Lower leg skin (tissue), 4 donors: ENCODE data around the gene HEPH. TPM values are rescaled to one million over a fixed set of nuclear protein-coding genes. Genes with fewer than 3 reads are reported as not detected.
"Not testable (repeated sequence)": the region's sequence is repeated elsewhere in the genome, so short reads cannot be mapped to it uniquely, and the experiment has no call there.

Source experiments
- DNase-seq, 2 donors: peaks; one replicate each; pipeline ENCODE4 v3.0.0-alpha.2; 2019; ENCODE audit warnings: low spot score in 2 of 2
- H3K4me3 ChIP-seq: fragments of 200-600 bp; sonication (generic); 2 replicates; pipeline ENCODE4 v1.5.1; 2017; ENCODE audit warnings: mild to moderate bottlenecking, low read depth; ENCODE audit not compliant: poor library complexity, severe bottlenecking
- POLR2A ChIP-seq, 2 donors: fragments of 450-650 bp; IDR thresholded peaks; one replicate each; pipeline ENCODE4 v1.6.1; 2016 to 2017; ENCODE audit warnings: antibody characterized with exemption in 2 of 2, mild to moderate bottlenecking in 1 of 2, moderate library complexity in 1 of 2
- WGBS, 2 donors: methylation state at CpG; one replicate each; pipeline ENCODE4 v1.1.5; 2018; 5-methylcytosine and 5-hydroxymethylcytosine counted together
- intact Hi-C: fragments of 100-400 bp; cut with DNase I; formaldehyde crosslinking; loops from one replicate; pipeline ENCODE4 v1.15.0; 2023; ENCODE audit warnings: low total_unique reads
- total RNA-seq, 4 donors: library from RNA; depleted of rRNA; stranded (reverse); fragments of >200 nt; gene quantifications; one replicate each; pipeline ENCODE4 v1.1.0, GENCODE V29; 2016
- TF ChIP-seq, protein P1 (sequence below), 3 donors: fragments of 450-650 bp; IDR thresholded peaks; one replicate each; pipeline ENCODE4 v1.5.1; 2016; ENCODE audit warnings: antibody characterized with exemption in 3 of 3, mild to moderate bottlenecking in 3 of 3, moderate library complexity in 2 of 3

HEPH gene
- total RNA-seq, 4 donors from 2014 or later, result 1.5 to 19.6 (median 8.6) TPM

DNA sequence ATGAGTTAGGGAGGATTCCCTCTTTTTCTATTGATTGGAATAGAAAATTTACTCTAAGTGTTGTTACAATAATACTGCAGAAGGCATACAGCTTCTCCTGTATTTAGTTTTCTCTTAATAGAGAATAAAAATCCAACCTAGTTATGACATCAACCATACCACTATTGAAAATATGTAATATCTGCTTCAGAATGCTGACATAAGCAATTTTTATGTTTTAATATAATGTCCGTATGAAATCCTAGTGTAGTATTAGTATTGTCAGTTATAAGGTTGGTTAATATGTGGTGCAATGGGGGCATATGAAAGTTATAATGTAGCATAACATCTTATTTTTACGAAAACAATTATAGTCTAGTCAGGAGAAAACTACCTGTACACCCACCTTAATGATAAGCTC lies 68.2 kb downstream of the HEPH start:
- intact Hi-C loops, result no loop called here
- no peak overlapping the region for H3K4me3 ChIP-seq
- no peak for DNase-seq
- 78 to 86% methylated on average over 2 of the region's 2 CpGs for WGBS, 2 donors
- TF ChIP-seq, protein P1, sequence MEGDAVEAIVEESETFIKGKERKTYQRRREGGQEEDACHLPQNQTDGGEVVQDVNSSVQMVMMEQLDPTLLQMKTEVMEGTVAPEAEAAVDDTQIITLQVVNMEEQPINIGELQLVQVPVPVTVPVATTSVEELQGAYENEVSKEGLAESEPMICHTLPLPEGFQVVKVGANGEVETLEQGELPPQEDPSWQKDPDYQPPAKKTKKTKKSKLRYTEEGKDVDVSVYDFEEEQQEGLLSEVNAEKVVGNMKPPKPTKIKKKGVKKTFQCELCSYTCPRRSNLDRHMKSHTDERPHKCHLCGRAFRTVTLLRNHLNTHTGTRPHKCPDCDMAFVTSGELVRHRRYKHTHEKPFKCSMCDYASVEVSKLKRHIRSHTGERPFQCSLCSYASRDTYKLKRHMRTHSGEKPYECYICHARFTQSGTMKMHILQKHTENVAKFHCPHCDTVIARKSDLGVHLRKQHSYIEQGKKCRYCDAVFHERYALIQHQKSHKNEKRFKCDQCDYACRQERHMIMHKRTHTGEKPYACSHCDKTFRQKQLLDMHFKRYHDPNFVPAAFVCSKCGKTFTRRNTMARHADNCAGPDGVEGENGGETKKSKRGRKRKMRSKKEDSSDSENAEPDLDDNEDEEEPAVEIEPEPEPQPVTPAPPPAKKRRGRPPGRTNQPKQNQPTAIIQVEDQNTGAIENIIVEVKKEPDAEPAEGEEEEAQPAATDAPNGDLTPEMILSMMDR (IDR thresholded peaks at IDR 0.05), result no peak
- no peak for TF ChIP-seq POLR2A (IDR thresholded peaks at IDR 0.05)

- no peak for TF ChIP-seq POLR2A (IDR thresholded peaks at IDR 0.05)
- TF ChIP-seq, protein P1 (IDR thresholded peaks at IDR 0.05), result no peak
Observed at GRCh38 chrX:66233209-66233608, 69.2 kb downstream of the HEPH start.

GRCh38 chrX:66233904-66234303 lies 69.9 kb downstream of the HEPH start:
- intact Hi-C loops, H3K4me3 ChIP-seq, DNase-seq: not testable (repeated sequence)
- WGBS, 2 donors, result 77 to 83% methylated on average over 1 of the region's 1 CpG

More at GRCh38 chrX:66233209-66233608, 69.2 kb downstream of the HEPH start:
- DNase-seq, result no peak
- intact Hi-C loops, result no loop called here
- no peak overlapping the region for H3K4me3 ChIP-seq

DNA sequence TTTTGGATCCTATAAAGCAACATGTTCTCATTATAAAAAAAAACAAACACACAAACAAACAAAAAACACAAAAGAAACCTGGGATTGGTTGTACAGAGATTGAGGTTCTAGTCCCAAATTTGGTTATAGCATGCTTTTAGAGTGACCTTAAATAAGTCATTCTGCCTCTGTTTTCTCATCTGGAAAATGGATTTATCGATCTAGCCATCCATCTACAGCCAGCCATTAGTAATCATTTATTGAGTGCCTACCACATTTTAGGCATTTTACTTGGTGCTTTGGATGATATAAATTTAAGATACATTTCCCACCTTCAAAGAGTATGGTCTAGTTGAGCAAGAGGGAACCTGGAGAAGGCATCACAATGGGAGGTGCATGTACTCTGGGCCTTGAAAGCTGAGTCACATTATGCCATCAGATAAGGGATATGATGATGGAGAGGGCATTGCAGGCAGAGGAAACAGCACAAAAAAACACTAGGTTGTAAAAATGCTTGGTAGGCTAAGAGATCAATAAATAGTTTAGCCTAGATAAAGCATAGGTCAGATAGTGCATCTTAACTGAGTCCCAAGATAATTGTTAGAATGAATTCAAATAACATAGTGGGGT lies 91.4 kb downstream of the HEPH start:
- no peak for DNase-seq
- H3K4me3 ChIP-seq, result no peak overlapping the region
- 85 to 86% methylated on average over 1 of the region's 1 CpG for WGBS, 2 donors
- intact Hi-C loops, result no loop called here
- TF ChIP-seq POLR2A (IDR thresholded peaks at IDR 0.05), result no peak
- TF ChIP-seq, protein P1 (IDR thresholded peaks at IDR 0.05), result no peak

GRCh38 chrX:66262807-66263206 lies 98.8 kb downstream of the HEPH start:
- TF ChIP-seq POLR2A (IDR thresholded peaks at IDR 0.05), result no peak
- TF ChIP-seq, protein P1 (IDR thresholded peaks at IDR 0.05), result no peak
- intact Hi-C loops, result no loop called here

More at GRCh38 chrX:66262807-66263206, 98.8 kb downstream of the HEPH start:
- H3K4me3 ChIP-seq, result no peak overlapping the region
- no peak for DNase-seq

Other genes with a start within 250 kb of the HEPH start
- gene VSIG4, start 124.2 kb upstream of the HEPH start, total RNA-seq, result 10 to 100 TPM; 19.6 to 40.8 (median 31.8) TPM